ENCODE measurements around the gene CDH7.

The CDH7 gene

DNA sequence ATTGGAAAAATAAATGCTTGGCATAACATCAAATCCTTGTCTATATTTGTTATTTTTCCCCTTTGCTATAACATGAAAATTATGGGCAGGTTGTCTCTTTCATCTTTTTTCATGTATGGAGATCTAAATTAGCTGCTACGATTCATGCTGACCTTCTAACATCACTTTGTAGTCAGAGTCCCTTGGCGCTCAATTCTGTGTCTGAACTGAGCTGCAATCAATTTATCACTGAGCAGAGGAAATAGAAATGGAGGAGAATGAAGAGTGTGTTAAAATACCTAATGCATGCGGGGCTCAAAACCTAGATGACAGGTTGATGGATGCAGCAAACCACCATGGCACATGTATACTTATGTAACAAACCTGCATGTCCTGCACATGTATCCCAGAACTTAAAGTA is 168.9 kb downstream of the CDH7 start:
- DNase-seq, result no peak

DNA sequence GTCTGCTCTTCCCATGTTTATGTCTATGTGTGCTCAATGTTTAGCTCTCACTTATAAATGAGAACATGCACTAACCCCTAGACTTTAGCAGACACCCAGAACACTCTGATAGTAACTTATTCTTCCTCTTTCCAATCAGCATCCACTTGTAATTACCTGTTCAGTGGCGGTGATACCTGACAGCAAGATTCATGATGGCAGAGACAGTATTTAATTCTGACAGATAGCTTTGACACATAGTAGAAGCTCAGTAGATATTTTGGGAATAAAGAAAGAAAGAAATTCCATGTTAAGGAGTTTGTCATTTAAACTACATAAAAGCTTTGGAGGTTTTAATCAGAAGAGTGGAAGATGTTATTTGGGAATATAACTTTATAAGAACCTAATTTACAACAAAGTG is 171.3 kb downstream of the CDH7 start:
- no peak for DNase-seq

DNA sequence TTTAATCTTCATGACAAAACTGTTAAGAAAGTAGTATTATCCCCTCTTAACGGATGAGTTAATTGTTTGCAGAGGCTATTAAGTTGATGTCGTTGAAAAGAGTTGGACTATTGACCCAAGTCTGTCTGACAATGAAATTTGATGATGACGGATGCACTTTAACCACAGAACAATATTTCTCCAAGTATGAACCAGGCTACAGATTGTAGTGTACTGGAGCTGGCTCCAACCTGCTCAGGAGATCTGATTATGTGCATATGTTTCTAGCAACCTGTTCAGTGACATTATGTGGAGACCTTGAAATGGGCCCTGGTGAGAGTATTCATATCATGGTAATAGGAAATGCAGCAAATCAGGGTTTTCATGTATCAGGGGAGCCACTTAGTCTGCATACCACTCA is 174.1 kb downstream of the CDH7 start:
- DNase-seq, result no peak

DNA sequence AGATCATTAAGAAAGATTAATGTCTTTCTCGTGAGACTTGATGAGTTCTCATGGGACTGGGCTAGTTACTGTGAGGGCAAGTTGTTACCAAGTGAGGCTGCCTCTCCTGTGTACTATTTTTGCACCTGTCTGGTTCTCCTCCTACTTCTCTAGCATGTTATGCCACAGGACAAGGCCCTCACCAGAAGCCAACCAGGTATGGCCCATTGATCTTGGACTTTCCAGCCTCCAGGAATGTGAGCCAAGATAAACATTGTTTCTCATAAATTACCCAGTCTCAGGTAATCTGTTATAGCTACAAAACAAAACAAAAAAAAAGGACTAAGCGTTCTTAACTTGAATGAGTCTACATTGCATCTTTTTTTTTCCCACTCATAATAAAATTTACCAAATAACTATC is 184.1 kb downstream of the CDH7 start:
- no peak for DNase-seq

DNA sequence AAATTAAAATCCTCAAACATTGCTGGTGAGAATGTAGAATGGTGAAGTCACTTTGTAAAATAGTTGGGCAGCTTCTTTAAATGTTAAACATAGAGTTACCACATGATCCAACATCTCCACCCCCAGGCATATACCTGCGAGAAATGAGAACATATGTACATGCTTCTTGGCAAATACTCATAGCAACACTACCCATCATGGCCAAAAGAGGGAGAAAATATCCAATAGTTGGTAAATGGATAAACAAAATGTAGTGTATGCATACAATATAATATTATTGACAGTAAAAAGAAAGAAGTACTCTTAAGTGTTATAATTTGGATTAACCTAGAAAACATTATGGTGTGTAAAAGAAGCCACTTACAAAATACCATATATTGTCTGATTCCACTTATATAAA is 185.9 kb downstream of the CDH7 start:
- no peak for DNase-seq

DNA sequence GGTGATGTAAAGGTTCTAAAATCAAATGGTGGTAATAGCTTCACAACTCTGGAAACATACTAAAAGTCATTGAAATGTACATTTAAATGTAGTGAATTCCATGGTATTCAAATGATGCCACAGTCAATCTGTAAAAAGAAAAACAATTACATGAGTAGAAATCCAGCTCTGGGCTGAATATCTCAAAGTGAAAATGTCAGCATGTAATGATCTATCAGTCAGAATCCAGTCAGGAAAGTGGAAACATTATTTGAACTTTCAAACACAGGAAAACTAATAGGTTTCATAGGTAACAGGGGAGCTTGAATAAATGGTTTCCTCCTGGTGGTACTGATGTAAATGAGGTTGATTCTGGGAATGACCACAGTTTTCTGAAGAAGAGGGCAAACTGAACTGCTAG is 186.4 kb downstream of the CDH7 start:
- no peak for DNase-seq

DNA sequence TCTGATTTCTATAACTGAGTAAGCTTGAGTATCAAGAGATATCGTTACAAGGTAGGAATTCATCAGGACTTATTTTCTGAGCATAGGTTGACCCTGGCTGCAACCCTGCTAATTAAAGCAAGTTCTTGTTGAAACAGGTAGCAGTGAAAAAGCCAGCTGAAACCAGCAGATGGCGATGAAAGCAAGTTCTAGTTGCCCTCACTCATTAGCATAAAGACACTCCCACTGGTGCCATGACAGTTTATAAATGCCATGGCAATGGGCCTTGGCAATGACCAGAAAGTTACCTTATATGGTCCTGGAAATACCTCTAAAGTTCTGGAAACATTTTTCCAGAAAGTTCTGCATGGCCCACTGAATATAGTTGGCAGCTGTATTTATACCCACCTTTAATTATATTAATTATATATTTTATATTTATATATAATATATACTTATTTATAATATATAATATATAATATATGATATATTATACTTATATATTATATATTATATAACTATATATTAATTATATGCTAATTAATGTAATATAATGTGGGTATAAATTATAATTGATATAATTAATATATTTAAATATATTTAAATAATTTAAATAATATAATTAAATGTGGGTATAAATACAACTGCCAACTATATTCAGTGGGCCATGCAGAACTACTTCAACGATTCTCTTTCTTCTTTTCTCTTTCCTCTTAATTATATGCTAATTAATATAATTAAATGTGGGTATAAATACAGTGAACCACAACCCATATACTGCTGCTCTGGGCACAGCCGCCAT is 188.0 kb downstream of the CDH7 start:
- DNase-seq, result no peak

Measured in CD4-positive, alpha-beta T cell treated with Interleukin-12 subunit alpha and Interleukin-12 subunit beta, for 1 hour (primary cell).